ENCODE measurements around the gene MEGF6.
"Not testable (repeated sequence)": the region's sequence is repeated elsewhere in the genome, so short reads cannot be mapped to it uniquely, and the experiment has no call there.

Gene MEGF6

GRCh38 chr1:3573500-3573899 is 37.8 kb downstream of the MEGF6 start:
- DNase-seq (ENCODE audit: extremely low read depth, low read depth), result no peak
- no peak overlapping the region for H3K4me3 ChIP-seq (replicated peaks; ENCODE audit: low read depth, low read length)
- TF ChIP-seq, protein P1, sequence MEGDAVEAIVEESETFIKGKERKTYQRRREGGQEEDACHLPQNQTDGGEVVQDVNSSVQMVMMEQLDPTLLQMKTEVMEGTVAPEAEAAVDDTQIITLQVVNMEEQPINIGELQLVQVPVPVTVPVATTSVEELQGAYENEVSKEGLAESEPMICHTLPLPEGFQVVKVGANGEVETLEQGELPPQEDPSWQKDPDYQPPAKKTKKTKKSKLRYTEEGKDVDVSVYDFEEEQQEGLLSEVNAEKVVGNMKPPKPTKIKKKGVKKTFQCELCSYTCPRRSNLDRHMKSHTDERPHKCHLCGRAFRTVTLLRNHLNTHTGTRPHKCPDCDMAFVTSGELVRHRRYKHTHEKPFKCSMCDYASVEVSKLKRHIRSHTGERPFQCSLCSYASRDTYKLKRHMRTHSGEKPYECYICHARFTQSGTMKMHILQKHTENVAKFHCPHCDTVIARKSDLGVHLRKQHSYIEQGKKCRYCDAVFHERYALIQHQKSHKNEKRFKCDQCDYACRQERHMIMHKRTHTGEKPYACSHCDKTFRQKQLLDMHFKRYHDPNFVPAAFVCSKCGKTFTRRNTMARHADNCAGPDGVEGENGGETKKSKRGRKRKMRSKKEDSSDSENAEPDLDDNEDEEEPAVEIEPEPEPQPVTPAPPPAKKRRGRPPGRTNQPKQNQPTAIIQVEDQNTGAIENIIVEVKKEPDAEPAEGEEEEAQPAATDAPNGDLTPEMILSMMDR (IDR thresholded peaks at IDR 0.05; ENCODE audit: low read depth, low read length, missing control alignments), result no peak

DNA sequence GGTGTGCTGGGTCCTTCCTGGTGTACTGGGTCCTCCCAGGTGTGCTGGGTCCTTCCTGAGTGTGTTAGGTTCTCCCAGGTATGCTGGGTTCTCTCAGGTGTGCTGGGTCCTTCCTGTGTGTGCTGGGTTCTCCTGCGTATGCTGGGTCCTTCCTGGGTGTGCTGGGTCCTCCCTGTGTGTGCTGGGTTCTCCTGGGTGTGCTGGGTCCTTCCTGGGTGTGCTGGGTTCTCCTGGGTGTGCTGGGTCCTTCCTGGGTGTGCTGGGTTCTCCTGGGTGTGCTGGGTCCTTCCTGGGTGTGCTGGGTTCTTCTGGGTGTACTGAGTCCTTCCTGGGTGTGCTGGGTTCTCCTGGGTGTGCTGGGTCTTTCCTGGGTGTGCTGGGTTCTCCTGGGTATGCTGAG is 38.7 kb downstream of the MEGF6 start:
- not testable (repeated sequence) for DNase-seq (ENCODE audit: extremely low read depth, low read depth); H3K4me3 ChIP-seq (replicated peaks; ENCODE audit: low read depth, low read length)

- TF ChIP-seq, protein P1 (IDR thresholded peaks at IDR 0.05; ENCODE audit: low read depth, low read length, missing control alignments), result no peak
- H3K4me3 ChIP-seq (replicated peaks; ENCODE audit: low read depth, low read length), result no peak overlapping the region
- DNase-seq (ENCODE audit: extremely low read depth, low read depth), result no peak
Measured at GRCh38 chr1:3571263-3571662, 40.0 kb downstream of the MEGF6 start.

DNA sequence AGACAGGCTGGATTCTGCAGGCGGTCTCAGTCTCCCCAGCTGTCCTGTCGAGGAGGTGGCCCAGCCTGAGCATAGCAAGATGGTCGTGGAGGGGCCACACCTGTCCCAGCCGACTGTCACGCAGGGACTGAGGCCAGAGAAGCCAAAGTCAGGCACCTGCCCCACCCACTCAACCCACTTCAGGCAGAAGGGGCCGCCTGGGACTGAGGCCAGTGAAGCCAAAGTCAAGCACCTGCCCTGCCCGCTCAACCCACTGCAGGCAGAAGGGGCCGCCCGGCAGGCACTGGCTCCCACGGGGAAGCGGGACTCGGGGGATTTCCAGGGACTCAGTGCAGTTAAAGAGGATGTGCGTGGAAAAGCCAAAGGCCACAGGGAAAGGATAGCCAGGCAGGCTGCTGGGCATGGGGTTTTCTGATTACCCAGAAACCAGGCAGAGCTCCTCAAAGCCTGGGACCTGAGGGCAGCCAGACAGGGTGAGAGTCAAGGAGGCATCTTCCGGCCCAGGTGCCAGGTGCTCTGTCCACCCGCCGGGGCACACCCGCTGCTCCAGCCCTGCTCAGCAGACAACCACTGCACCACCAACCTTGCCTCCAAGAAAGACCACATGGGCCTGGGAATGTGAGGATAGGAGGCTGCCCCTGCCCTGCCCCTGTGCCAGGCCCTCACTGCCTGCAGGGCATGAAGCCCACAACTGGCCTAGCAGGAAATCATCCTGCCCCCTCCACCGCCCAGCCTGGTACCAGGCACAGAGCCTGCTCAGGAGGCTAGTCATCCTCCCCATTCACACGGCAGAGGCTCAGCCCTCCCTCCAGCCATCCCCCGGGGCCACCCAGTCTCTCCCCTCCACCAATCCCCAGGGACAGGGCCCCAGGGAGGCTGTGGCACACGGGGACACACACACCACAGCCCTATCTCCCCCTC is 41.0 kb downstream of the MEGF6 start:
- TF ChIP-seq, protein P1 (IDR thresholded peaks at IDR 0.05; ENCODE audit: low read depth, low read length, missing control alignments), result no peak
- no peak for DNase-seq (ENCODE audit: extremely low read depth, low read depth)

DNA sequence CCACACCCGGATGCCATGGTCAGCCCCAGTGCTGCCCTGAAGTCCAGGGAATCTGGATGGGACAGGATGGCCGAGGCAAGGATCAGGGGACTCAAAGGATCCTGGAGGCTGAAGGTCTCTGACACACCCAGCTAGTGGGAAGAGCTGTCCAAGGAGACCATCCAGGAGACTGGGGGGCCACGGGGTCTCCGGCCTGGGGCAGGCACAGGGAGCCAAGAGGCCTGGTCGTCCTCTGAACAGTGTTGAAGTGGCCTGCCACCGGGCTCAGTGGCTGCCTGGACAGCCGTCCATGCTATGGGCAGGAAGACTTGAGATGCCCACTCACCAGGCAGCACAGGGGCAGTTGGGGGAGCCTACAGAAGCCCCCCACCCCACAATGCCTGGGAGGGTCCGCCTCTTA is 41.9 kb downstream of the MEGF6 start:
- TF ChIP-seq, protein P1 (IDR thresholded peaks at IDR 0.05; ENCODE audit: low read depth, low read length, missing control alignments), result no peak
- DNase-seq (ENCODE audit: extremely low read depth, low read depth), result no peak
- no peak overlapping the region for H3K4me3 ChIP-seq (replicated peaks; ENCODE audit: low read depth, low read length)

More for the DNA sequence above, 41.0 kb downstream of the MEGF6 start:
- H3K4me3 ChIP-seq (replicated peaks; ENCODE audit: low read depth, low read length), result no peak overlapping the region

GRCh38 chr1:3568815-3569435 is 42.4 kb downstream of the MEGF6 start:
- H3K4me3 ChIP-seq (replicated peaks; ENCODE audit: low read depth, low read length), result no peak overlapping the region
- TF ChIP-seq, protein P1 (IDR thresholded peaks at IDR 0.05; ENCODE audit: low read depth, low read length, missing control alignments), result no peak
- no peak for DNase-seq (ENCODE audit: extremely low read depth, low read depth)

Data from HFF-Myc (cell line).